SW480 (cell line): ENCODE results near the gene MICAL3.
A peak's percentile ranks its signal among the peaks of the same experiment; 100 is the strongest.
"Not testable (repeated sequence)": the region's sequence is repeated elsewhere in the genome, so short reads cannot be mapped to it uniquely, and the experiment has no call there.

Experiments
- DNase-seq: peaks from one replicate; pipeline ENCODE4 v3.0.0-alpha.2; 2016; ENCODE audit warnings: low spot score

MICAL3 gene

DNA sequence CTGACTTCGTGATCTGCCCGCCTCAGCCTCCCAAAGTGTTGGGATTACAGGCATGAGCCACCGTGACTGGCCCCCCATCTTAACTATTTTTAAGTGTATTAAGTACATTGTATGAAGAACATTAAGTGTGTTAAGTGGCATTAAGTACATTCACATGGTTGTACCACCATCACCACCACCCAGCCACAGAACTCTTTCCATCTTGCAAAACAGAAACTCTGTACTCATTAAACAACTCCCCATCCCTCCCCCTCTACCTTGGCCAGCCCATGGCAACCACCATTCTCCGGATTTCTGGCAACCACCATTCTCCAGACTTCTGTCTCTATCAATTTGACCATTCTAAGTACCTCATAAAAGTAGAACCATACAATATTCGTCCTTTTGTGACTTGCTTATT, 35.6 kb upstream of the MICAL3 start:
- DNase-seq = no peak

DNA sequence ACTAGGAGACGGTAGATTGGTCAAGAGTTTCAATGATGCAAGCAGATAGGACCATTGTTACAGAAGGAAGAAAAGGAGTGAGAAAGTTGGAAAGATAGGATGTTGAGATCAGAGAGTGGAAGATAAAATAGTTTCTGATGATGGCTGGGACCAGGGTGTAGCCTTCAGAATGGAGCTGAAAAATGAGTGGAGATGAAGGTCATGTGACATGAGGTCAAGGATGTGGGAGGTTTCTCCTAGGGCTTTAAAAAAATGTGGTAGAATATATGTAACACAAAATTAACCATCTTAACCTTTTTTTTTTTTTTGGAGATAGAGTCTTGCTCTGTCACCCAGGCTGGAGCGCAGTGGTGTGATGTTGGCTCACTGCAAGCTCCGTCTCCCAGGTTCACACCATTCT, 35.1 kb upstream of the MICAL3 start:
- no peak for DNase-seq

GRCh38 chr22:18059094-18059417, 34.7 kb upstream of the MICAL3 start:
- DNase-seq = no peak

DNA sequence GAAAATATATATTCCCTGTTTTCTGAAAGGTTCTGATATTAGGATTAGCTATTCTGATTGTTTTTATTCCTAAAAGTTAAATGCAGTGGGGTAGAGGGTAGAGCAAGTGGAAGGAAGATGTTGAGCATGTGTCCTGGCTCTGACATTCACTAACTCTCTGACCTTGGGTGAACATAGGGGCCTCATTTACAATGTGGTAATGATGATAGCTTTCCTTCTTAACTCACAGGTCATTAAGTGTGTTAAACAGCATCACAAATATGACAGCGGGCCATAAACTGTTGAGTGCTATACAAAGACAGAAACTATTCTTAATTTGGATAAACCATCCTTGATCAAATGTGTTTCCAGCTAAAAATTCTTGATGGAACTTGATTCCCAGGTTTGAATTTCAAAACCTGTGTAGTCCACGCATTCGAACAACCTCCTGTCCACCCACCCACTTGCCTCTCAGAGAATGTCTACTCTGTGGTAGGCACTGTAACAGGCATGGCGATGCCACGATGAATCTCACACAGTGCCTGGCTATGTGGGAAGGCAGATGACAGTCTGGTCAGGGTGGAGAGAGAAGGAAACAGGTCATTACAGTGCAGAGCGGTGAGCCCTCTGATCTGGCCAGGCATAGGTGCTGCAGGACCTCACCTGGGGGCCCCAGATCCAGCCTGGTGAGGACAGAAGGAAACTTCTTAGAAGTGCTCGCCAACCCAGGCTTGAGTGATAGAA, 34.2 kb upstream of the MICAL3 start:
- DNase-seq = no peak

- DNase-seq = peak; percentile 49
Measured at GRCh38 chr22:18057568-18058209, 33.3 kb upstream of the MICAL3 start.

GRCh38 chr22:18056807-18057474, 32.6 kb upstream of the MICAL3 start:
- DNase-seq = no peak

DNA sequence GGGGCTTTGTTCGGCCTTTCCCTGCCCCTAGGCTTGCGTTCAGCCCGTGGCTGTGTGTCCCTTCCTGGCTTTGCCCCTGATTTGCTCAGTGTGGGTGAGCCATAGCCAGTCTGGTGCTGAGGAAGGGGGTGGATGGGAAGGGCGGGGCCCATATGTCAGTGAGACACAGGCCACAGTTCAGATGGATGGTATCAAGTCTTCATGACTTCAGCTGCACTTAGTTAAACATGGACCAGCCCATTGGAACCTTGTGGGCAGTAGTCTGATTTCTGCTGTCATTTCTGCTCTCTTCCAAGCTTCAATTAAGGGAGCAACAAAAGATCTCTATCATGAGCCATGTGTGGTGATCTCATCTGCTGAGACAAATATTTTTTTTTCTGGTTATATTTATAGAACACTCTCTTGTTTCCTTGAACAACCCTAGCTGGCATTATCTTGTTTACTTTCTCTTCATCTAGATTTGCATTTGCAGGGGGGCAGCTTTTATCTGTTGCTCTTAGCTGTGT, 31.9 kb upstream of the MICAL3 start:
- peak; percentile 43 for DNase-seq

- no peak for DNase-seq
Measured at GRCh38 chr22:18055619-18056160, 31.3 kb upstream of the MICAL3 start.

DNA sequence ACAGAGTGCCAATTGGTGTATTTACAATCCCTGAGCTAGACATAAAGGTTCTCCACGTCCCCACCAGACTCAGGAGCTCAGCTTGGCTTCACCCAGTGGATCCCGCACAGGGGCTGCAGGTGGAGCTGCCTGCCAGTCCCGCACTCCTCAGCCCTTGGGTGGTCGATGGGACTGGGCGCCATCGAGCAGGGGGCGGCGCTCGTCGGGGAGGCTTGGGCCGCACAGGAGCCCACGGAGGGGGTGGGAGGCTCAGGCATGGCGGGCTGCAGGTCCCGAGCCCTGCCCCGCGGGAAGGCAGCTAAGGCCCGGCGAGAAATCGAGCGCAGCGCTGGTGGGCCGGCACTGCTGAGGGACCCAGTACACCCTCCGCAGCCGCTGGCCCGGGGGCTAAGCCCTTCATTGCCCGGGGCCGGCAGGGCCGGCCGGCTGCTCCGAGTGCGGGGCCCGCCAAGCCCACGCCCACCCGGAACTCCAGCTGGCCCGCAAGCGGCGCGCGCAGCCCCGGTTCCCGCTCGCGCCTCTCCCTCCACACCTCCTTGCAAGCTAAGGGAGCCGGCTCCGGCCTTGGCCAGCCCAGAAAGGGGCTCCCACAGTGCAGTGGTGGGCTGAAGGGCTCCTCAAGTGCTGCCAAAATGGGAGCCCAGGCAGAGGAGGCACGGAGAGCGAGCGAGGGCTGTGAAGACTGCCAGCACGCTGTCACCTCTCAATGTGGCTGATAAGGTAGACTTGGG, 29.0 kb upstream of the MICAL3 start:
- DNase-seq = not testable (repeated sequence)

DNA sequence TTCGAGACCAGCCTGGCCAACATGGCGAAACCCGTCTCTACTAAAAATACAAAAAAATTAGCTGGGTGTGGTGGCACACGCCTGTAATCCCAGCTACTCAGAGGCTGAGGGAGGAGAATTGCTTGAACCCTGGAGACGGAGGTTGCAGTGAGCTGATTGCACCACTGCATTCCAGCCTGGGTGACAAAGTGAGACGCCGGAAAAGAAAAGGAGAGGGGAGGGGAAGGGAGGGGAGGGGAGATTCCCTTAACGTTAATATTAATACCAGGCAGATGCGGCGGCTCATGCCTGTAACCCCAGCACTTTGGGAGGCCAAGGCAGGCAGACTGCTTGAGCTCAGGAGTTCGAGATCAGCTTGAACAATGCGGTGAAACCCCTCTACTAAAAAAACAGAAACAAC, 26.8 kb upstream of the MICAL3 start:
- DNase-seq = not testable (repeated sequence)

GRCh38 chr22:18050065-18050464, 25.7 kb upstream of the MICAL3 start:
- DNase-seq = no peak

DNA sequence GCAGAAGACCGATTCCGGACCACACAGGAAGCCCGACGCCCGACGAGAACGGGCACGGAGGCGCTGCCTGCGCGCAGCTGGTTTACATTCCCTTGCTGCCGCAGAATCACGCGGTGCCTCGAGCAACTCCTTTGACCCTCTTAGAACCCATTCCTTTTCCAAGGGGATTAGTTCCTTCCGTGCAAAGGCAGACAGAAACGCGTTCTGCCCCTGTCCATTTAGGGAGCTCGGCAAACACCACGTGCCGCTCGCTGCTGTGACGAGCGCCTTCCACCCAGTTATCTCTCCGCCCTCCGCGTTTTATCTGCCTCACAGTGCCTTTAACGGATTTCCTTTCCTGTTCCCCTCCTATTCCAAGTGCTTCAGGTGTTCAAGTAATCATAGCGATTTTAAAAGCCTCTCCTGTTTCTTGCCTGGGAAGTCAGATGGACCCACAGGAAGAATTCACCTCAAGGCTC, 24.1 kb upstream of the MICAL3 start:
- no peak for DNase-seq

- no peak for DNase-seq
Measured at GRCh38 chr22:18048041-18048440, 23.7 kb upstream of the MICAL3 start.

GRCh38 chr22:18045794-18046193, 21.4 kb upstream of the MICAL3 start:
- DNase-seq = no peak

DNA sequence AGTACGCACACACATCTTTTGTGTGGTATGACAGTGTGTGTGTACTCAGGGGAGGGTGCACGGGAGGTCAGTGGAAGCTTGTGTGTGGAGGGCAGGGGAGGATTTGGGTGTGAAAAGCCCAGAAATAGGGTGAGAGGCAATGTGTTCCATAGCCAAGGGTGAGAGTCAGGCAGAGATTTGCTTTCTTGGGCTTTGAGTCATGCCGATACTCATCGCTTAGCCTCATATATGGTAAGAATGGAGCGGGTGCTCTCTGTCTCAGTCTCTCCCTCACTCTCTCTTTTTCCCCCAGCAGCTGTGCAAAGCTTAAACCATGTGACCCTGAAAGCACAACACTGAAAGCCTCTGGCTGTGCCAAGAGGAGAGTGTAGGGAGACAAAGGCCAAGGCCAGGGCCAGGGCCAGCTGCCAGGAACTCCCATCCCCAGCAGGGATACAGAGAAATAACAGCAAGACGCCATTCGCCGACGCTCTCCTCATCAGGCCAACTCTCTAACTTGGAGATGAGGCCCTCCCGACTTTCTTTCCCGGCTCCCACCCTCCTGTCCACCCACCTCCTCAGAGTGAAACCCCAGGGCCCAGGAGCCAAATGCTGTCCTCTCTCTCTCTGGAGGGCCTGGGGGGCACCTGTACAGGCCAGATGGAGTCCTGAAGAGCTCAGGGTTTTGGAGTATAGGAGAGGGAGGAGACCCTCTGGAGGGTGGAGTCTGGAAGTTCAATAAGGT, 20.3 kb upstream of the MICAL3 start:
- no peak for DNase-seq

DNA sequence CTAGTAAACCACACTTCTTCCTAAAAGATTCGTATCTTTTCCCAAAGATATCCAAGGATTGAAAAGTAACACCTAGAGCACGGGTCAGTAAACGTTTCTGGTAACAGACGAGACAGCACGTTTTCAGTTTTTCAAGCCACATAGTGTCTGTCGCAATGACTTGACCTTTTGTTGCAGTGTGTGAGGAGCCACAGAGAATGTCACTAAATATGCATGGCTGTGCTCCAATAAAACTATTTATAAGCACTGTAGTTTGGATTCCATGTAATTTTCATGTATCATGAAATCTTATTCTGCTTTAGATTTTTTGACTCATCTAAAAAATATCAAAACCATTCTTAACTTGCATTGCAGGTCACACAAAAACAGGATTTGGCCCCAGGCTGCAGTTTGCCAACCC, 18.3 kb upstream of the MICAL3 start:
- DNase-seq = no peak

GRCh38 chr22:18040898-18041297, 16.5 kb upstream of the MICAL3 start:
- DNase-seq = not testable (repeated sequence)

GRCh38 chr22:18035751-18036150, 11.4 kb upstream of the MICAL3 start:
- DNase-seq = peak; percentile 77

GRCh38 chr22:18034076-18034475, 9.7 kb upstream of the MICAL3 start:
- no peak for DNase-seq

GRCh38 chr22:18033204-18033998, 9.0 kb upstream of the MICAL3 start:
- DNase-seq = no peak
